ENCODE data around the gene BRMS1L. TPM values are rescaled to one million over a fixed set of nuclear protein-coding genes. Genes with fewer than 3 reads are reported as not detected.
"Not testable (repeated sequence)": the region's sequence is repeated elsewhere in the genome, so short reads cannot be mapped to it uniquely, and the experiment has no call there.

BRMS1L gene
- total and polyA plus RNA-seq, 2 experiments from 2014 or later: 11.8 to 19.5 TPM

DNA sequence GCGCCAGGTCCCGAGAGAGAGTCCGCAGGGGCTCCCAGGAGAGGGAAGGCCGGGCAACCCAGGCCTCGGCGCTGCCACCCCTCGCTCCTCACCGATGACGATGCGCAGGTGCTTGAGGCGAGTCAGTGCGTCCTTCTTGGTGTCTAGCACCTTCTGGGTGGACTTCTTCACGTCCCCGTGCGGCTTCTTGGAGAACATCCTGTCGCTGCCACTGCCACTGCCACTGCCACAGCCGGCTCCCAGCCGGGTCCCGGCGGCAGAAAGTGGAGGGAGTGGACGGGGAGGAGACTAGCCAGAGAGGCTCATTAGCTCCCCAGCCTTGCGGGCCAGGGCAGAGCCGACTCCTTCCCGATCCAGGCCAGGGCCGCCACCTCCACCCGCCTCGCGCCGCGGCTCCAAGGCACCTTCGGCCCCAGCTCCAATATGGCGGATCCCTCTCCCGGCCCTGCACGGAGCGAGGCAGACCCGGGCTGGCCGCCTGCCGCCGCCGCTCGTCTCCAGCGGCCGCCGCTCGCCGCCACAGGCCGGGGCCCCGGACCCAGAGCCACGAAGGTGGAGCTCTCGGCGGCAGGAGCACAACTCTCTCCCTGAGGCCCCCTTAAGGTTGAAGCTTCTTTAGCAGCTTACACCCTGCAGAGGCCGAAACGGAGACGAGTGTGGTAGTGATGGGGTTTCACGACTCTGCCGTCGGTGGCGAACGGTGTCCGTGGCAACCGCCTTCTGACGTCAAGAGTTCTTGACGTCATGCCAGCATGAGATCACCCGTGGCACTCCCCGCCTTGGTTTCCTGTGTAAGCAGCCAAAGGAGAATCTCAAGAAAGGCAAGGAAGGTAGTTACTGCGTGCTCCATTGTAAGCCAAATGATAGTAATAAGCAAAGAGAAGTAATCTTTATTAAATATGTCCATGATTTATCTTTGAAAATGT is 17.2 kb upstream of the BRMS1L start, which contains the start of gene RALGAPA1:
Gene RALGAPA1 (minus strand): TSS at position 658 of the 926 bp plus-strand sequence. CDS start 460 bp downstream, at position 198.
- Histone ChIP-seq H2AFZ (peak within 1 kb of the TSS; percentile 93; the same call in 1 of the 2 replicates), H3K27ac (ENCODE audit: low read depth) (peak within 1 kb of the TSS; percentile 82), H3K4me2 (peak within 1 kb of the TSS; percentile 90), H3K79me2 (replicated peaks; ENCODE audit: insufficient read depth) (peaks cover 38% of the 10 kb centered on the region), H3K4me3 (peak within 1 kb of the TSS; percentile 77)
- not testable (repeated sequence) for H3K36me3 Mint-ChIP-seq (ENCODE audit: low read depth); H3K9me2 ChIP-seq (ENCODE audit: insufficient read depth); H3K9me3 Mint-ChIP-seq; H3K27me3 ChIP-seq (ENCODE audit: insufficient read depth); H4K20me1 ChIP-seq (replicated peaks; ENCODE audit: insufficient read depth); H3K4me1 ChIP-seq (ENCODE audit: insufficient read depth); H3K36me3 ChIP-seq (ENCODE audit: insufficient read depth); H3K27me3 Mint-ChIP-seq (ENCODE audit: insufficient read depth, low read depth, poor library complexity); H3F3A ChIP-seq (replicated peaks; ENCODE audit: low read depth)
- TF ChIP-seq, protein P1, sequence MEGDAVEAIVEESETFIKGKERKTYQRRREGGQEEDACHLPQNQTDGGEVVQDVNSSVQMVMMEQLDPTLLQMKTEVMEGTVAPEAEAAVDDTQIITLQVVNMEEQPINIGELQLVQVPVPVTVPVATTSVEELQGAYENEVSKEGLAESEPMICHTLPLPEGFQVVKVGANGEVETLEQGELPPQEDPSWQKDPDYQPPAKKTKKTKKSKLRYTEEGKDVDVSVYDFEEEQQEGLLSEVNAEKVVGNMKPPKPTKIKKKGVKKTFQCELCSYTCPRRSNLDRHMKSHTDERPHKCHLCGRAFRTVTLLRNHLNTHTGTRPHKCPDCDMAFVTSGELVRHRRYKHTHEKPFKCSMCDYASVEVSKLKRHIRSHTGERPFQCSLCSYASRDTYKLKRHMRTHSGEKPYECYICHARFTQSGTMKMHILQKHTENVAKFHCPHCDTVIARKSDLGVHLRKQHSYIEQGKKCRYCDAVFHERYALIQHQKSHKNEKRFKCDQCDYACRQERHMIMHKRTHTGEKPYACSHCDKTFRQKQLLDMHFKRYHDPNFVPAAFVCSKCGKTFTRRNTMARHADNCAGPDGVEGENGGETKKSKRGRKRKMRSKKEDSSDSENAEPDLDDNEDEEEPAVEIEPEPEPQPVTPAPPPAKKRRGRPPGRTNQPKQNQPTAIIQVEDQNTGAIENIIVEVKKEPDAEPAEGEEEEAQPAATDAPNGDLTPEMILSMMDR (conservative IDR thresholded peaks at IDR 0.05; ENCODE audit: low read depth in 2 of 2): peak; percentile 24 to 29; a peak in 3 of 4 replicates
- TF ChIP-seq POLR2AphosphoS5 (IDR thresholded peaks at IDR 0.05; ENCODE audit: low read depth) (peak; percentile 72), CREB1 (CRISPR knock-in tag; IDR thresholded peaks at IDR 0.05; ENCODE audit: low read depth) (peak; percentile 98)
- H3K27ac Mint-ChIP-seq: peak within 1 kb of the TSS; percentile 91
- DNase-seq (ENCODE audit: low spot score): peak; percentile 98
- peak; percentile 97 for ATAC-seq
- H3K4me3 Mint-ChIP-seq: peak within 1 kb of the TSS; percentile 94
- peaks cover 15% of the 10 kb centered on the region for H3K4me1 Mint-ChIP-seq

DNA sequence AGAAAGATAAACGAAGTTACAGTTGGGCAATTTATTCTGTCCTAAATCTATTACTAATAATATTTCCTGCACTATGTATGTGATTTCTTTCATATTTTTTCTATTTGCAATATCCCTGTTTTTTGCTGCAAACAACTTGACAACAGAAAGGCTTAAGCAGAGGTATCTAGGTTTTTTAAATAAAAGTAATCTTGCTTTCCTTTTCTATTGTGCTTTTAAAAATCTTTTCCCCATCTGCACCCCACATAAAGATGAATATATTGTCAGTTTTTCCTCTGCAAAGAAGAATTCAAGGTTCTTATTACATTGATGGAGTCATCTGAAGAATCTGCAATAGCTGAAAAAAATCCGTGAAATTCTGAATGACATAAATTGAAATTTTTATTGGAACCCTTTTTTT is 16.5 kb upstream of the BRMS1L start:
- no peaks in the 10 kb centered on the region for H3F3A ChIP-seq (replicated peaks; ENCODE audit: low read depth)
- peak overlapping the region; percentile 94; the same call in 1 of the 3 replicates for H3K4me3 Mint-ChIP-seq
- no peak overlapping the region for H3K4me3 ChIP-seq
- no peak overlapping the region for H3K4me2 ChIP-seq
- no peaks in the 10 kb centered on the region for H3K9me3 Mint-ChIP-seq
- no peak overlapping the region for H2AFZ ChIP-seq
- peaks cover 3% of the 10 kb centered on the region for H3K27me3 Mint-ChIP-seq (ENCODE audit: insufficient read depth, low read depth, poor library complexity)
- H3K36me3 ChIP-seq (ENCODE audit: insufficient read depth): no peaks in the 10 kb centered on the region
- no peak overlapping the region for H3K27ac Mint-ChIP-seq
- DNase-seq (ENCODE audit: low spot score): no peak
- ATAC-seq: no peak
- H3K4me1 Mint-ChIP-seq: peaks cover 15% of the 10 kb centered on the region
- H3K79me2 ChIP-seq (replicated peaks; ENCODE audit: insufficient read depth): peaks cover 33% of the 10 kb centered on the region
- H3K4me1 ChIP-seq (ENCODE audit: insufficient read depth): peaks cover 9% of the 10 kb centered on the region; the same call in 1 of the 2 replicates
- H4K20me1 ChIP-seq (replicated peaks; ENCODE audit: insufficient read depth): no peaks in the 10 kb centered on the region; the same call in 1 of the 2 replicates
- no peaks in the 10 kb centered on the region for H3K36me3 Mint-ChIP-seq (ENCODE audit: low read depth)
- no peaks in the 10 kb centered on the region for H3K27me3 ChIP-seq (ENCODE audit: insufficient read depth)
- no peaks in the 10 kb centered on the region for H3K9me2 ChIP-seq (ENCODE audit: insufficient read depth)
- H3K27ac ChIP-seq (ENCODE audit: low read depth): no peak overlapping the region
- TF ChIP-seq JUNB (IDR thresholded peaks at IDR 0.05; ENCODE audit: unreplicated experiment) (no peak), CREB1 (CRISPR knock-in tag; IDR thresholded peaks at IDR 0.05; ENCODE audit: low read depth) (no peak), NANOG (IDR thresholded peaks at IDR 0.05; ENCODE audit: borderline replicate concordance) (no peak), POLR2AphosphoS5 (IDR thresholded peaks at IDR 0.05; ENCODE audit: low read depth) (no peak), ZNF114 (CRISPR knock-in tag; IDR thresholded peaks at IDR 0.05) (no peak), EZH2phosphoT487 (IDR thresholded peaks at IDR 0.05; ENCODE audit: unreplicated experiment) (no peak), EZH2 (IDR thresholded peaks at IDR 0.05; ENCODE audit: low read depth, unreplicated experiment) (no peak), ZNF331 (CRISPR knock-in tag; IDR thresholded peaks at IDR 0.05; ENCODE audit: low read depth) (no peak), STAT1 (IDR thresholded peaks at IDR 0.05; ENCODE audit: unreplicated experiment) (no peak)
- TF ChIP-seq, protein P2, sequence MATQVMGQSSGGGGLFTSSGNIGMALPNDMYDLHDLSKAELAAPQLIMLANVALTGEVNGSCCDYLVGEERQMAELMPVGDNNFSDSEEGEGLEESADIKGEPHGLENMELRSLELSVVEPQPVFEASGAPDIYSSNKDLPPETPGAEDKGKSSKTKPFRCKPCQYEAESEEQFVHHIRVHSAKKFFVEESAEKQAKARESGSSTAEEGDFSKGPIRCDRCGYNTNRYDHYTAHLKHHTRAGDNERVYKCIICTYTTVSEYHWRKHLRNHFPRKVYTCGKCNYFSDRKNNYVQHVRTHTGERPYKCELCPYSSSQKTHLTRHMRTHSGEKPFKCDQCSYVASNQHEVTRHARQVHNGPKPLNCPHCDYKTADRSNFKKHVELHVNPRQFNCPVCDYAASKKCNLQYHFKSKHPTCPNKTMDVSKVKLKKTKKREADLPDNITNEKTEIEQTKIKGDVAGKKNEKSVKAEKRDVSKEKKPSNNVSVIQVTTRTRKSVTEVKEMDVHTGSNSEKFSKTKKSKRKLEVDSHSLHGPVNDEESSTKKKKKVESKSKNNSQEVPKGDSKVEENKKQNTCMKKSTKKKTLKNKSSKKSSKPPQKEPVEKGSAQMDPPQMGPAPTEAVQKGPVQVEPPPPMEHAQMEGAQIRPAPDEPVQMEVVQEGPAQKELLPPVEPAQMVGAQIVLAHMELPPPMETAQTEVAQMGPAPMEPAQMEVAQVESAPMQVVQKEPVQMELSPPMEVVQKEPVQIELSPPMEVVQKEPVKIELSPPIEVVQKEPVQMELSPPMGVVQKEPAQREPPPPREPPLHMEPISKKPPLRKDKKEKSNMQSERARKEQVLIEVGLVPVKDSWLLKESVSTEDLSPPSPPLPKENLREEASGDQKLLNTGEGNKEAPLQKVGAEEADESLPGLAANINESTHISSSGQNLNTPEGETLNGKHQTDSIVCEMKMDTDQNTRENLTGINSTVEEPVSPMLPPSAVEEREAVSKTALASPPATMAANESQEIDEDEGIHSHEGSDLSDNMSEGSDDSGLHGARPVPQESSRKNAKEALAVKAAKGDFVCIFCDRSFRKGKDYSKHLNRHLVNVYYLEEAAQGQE (IDR thresholded peaks at IDR 0.05; ENCODE audit: unreplicated experiment): no peak
- TF ChIP-seq, protein P3, sequence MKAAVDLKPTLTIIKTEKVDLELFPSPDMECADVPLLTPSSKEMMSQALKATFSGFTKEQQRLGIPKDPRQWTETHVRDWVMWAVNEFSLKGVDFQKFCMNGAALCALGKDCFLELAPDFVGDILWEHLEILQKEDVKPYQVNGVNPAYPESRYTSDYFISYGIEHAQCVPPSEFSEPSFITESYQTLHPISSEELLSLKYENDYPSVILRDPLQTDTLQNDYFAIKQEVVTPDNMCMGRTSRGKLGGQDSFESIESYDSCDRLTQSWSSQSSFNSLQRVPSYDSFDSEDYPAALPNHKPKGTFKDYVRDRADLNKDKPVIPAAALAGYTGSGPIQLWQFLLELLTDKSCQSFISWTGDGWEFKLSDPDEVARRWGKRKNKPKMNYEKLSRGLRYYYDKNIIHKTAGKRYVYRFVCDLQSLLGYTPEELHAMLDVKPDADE (IDR thresholded peaks at IDR 0.05): no peak
- TF ChIP-seq, protein P1 (conservative IDR thresholded peaks at IDR 0.05; ENCODE audit: low read depth in 2 of 2): no peak
